ENCODE data around the gene SLC35B2.

DNA sequence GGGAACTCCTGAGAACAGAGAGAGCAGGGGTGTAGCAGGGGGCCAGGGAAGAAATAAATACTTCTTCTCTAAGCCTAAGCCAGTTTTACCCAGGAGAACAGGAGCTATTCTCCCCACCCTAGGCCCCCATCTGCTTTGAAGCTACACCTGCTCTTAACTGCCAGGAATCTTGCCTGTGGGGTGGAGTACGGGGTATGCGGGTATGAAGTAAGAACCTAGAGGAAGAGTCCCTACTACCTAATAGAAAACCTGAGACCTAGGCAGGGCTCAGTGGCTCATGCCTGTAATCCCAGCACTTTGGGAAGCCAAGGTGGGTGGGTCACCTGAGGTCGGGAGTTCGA lies 32.4 kb downstream of the SLC35B2 start:
- no peak for TF ChIP-seq CTCF (IDR thresholded peaks at IDR 0.05; ENCODE audit: low read length)
- no peak for TF ChIP-seq EZH2 (optimal IDR thresholded peaks at IDR 0.05; ENCODE audit: low read depth, low read length)
- no peak for TF ChIP-seq EZH2phosphoT487 (IDR thresholded peaks at IDR 0.05; ENCODE audit: low read length)
